HG03159 (cell line): Measurements from ENCODE around the gene RADIL.

Experiments used
- ATAC-seq: cut with Tn5 transposase; IDR thresholded peaks from one replicate; pipeline ENCODE4 v1.9.1; 2021; ENCODE audit warnings: mild to moderate bottlenecking, moderate library complexity; ENCODE audit not compliant: unreplicated experiment

RADIL gene

DNA sequence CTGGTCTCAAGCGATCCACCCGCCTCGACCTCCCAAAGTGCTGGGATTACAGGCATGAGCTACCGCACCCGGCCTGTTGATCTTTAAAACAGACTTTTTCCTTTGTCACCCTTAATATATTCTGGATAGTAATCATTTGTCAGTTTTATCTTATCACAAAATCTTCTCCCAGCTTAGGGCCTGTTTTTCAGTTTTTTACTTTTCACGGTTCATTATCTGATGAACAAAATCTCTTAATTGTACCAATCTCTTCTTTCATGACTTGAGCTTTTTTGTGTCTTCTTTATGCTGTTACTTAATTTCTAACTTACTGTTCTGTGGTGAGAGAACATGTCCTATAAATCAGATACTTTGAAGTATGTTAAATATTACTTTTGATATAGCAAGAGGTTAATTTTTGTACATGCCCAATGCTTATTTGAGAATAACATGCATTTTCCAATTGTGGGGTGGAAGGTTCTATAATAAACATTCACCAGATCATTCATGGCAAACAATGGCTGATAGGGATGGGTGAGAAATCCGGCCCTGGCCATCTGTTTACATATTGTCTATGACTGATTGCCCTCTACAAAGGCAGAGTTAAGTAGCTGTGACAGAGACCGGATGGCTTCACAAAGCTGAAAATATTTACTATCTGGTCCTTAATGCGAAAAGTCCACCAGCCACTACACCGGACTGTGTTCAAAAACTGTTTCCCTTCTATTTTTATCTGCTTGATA lies 27.0 kb downstream of the RADIL start:
- no peak for ATAC-seq

DNA sequence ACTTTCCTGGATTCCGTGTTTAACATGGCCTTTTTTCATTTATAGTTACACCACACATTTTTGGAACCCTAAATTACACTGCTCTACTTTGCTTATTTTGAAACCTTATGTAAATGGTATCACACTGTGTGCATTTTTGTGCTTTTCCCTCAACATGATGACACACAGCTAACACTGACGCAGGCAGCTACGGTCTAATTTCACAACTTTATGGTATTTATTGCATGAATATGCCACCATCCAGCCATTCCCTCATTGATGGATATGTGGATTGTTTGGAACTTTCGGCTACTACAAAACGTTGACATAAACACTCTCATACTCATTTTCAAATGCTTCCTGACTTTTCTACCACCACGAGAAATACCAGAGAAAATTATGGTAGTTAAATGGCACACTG lies 28.6 kb downstream of the RADIL start:
- ATAC-seq = no peak

DNA sequence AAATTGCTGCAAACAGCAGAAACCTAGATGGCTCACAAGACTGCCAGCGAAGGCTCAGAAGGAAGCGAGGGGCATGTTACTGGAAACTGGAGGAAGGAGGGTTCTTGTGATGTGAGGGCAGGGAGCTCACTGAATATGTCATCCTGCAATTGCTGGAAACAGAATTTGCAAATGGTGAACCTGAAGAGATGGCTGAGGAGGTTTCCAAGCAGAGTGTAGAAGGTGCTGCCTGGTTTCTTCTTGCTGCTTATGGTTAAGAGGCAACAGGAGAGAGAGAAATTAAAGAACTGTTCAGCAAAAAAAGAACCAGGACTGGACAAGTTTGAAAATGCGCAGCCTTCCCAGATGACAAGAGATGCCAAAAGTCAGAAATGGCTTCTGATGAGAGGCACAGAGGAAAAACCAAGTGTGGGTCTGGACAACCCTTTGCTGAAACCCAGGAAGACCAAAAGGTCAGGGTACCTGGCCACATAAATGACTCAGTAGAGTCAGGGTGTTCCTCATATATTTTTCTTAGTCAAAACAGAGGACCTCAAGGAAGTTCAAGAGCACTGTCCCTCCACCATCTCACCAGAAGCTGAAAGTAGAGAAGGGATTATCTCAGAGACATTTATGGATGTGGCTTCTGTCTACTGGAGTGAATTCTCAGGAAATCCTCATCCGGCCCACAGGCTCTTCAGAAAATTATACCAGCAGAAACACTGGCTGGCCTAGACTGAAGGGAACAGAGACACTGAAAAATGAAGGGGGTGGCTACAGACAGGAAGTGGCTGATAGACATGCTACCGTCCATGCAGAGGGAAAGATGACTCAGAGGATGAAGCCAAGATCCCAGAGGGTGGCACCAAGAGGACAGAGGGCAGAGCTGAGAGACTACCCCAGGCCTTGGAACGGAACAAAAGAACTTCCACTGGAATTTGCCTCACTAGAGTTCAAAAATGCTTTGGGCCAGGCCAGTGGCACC lies 31.8 kb downstream of the RADIL start:
- ATAC-seq = no peak

DNA sequence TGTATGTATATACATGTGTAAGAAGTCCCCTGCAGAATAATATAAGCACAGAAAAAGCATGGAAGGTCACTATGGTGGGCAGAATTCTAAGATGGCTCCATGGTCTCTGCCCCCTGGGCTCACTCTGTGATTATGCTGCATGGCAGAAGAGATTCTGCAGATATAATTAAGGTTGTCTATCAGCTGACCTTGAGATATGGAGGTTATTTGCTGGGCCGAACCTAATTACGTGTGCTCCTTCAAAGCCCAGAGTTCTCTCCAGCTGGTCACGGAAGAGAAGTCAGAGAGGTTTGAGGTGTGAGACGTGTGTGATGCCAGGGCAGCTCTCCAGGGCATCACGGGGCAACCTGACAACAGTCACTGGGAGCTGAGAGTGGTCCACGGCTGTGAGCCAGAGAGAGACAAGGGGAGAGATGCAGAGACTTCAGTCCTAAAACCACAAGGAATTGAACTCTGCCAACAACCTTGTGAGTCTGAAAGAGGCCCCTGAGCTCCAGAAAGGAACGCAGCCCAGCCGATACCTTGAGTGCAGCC lies 33.2 kb downstream of the RADIL start:
- ATAC-seq = no peak

DNA sequence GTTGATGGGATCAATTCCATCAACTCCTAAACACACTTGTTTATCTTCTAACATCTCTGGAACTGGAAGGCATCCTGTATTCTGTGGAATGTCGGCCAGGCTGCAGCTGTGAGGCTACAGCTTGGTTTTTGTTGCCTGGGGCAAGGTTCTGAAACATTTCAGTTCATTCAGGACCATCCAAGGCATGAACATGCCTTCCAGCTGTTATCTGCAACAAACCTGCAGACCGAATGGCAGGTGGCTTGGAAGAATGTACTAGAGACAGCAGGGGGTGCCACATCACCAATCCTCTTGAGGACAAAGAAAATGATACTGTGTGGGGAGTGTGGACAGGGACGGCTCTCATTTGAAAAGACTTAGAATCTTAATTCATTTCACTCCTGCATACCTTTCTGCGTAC lies 34.1 kb downstream of the RADIL start:
- ATAC-seq = no peak

DNA sequence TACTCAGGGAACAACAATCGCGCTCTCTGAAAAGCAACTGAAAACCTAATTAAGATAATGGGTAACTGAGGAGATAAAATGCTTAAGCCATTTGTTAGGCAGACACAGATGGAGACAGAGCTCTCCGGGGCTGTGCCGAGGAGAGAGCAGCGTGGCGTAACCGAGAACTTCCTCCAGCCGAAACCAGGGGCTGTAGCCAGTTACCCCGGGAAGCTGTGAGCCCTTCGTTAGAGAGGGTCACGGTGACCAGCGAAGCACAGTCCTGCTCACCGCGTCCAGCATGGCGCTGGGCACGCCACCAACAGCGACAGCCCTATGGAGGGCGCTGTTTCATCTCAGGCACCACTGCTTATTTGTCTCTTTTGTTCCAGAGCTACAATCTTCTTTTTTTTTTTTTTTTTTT lies 37.8 kb downstream of the RADIL start:
- no peak for ATAC-seq

DNA sequence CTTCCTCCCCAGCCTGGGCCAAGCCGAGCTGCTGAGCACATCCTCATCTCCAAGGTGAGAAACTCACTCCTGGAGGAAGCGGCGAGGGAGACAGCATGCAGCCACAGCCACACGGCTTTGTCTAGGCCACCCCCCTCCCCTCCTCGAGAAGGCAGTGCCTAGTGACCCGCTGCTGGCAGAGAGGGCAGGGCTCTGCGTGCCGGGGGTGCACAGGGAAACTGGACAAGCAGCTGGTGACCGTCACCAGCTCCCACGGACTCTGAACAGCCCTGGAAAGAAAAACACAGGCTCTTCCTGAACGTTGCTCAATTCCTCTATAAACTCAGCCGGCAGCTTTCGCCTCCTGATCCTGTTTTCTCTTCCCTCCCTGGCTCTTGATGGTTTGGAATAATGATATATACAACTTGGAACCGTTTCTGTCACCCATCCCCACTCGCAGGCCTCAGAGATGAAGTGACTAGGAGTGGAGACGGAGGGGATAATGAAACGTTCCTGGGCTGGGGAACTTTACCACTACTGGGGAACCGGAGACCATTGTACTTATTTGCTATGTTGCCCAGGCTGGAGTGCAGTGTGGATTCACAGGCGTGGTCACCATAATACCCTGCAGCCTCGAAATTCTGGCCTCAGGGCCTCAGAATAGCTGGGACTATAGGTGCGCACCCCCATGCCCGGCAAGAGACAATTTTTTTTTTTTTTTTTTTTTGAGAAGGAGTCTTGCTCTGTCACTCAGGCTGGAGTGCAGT lies 41.0 kb downstream of the RADIL start:
- no peak for ATAC-seq

DNA sequence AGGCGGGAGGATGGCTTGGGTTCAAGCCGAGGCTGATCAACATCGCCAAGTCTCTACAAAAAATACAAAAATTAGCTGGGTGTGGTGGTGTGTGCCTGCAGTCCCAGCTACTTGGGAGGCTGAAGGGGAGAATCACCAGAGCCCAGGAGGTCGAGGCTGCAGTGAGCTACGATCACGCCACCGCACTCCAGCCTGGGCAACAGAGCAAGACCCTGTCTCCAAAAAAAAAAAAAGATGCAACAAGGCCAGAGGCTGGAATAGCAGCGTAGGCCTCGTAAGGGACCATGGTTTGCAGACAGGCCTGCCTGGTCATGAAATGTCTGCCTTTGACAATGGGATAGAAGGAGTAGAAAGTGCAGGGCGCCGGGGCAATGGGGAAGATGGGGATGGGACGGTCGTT lies 41.7 kb downstream of the RADIL start:
- ATAC-seq = no peak

DNA sequence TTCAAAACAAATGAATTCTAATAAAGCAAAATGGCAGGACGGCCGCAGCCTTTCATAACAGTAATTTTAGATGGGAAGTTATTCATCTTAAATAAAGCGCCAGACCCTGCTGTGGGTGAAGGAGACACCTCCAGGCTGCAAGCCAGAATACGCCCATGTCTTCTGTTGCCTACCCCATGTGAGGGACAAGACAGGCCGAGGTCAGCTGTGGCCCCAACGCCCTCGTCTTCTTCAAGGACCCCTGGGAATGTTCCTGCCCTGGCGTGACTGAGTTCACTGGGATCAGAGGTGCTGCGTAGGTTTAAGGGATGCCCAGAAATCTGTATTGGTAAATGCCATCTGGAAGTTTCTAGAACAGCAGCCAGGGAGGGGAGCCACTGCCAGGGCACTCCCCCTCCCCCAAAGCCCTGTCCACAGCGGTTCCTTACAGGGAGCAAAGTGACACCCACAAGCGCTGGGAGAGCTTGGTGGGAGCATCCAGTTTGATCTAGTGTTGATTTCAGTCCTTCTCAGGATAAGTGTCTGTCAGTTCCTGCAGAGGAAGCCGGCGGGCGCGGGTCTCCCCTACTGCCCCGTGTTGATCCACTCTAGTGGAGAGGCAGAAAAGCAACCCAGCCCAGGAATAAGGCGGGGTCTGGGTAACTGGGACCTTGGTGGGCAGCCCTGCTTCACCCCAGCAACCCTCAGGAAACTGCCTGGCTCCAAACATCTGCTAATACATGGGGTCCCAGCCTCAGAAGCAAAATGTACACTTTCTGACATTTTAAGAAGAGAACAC lies 42.3 kb downstream of the RADIL start:
- no peak for ATAC-seq

DNA sequence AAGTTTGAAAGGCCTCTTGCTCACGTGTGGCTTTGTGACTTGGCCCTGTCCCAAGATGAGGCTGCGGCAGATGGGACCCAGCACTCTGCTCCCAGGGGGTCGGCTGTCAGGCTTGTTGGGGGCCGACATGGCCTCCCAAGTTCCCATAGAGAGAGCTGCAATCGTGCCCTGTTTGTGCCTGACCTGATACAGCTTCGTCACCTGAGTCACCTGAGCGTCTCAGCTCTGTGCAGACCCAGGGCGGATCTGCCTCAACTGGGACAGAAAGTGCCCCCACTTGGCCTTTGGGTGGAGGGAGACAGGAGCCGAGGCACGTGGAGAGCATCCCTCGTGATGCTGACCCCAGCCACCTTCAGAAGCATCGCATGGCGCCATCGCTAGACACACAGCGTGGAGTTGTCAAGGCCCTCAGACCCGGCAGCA lies 43.4 kb downstream of the RADIL start:
- no peak for ATAC-seq

DNA sequence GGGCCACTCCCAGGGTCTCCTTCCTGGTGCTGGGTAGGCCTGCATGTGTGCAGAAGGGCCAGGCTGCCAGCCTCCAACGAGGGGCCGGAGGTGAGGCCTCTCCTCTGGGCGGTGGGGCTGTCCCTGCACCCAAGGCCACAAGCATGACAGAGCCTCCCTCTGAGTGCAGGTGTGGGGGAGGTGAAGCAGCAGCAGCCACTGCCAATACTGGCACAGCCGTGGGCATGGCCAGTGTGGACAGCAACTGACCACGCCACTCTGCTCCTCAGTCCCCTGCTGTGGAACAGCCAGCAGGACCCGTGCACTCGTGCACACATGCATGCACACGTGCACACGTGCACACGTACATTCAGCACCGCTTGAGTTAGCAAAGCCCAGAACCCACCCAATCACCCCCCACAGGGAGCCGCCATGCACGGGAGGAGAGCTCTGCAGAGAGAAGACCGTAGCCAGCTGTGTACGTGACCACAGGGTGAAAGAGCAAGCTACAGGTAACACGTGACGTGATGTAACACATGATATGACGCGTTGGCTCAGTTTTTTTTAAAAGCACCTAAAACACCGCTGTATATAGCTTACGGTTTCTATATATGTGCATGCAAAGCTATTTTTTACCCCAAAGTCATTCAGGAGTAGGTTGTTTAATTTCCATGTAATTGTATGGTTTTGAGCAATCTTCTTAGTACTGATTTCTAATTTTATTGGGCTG lies 44.7 kb downstream of the RADIL start:
- ATAC-seq = no peak

DNA sequence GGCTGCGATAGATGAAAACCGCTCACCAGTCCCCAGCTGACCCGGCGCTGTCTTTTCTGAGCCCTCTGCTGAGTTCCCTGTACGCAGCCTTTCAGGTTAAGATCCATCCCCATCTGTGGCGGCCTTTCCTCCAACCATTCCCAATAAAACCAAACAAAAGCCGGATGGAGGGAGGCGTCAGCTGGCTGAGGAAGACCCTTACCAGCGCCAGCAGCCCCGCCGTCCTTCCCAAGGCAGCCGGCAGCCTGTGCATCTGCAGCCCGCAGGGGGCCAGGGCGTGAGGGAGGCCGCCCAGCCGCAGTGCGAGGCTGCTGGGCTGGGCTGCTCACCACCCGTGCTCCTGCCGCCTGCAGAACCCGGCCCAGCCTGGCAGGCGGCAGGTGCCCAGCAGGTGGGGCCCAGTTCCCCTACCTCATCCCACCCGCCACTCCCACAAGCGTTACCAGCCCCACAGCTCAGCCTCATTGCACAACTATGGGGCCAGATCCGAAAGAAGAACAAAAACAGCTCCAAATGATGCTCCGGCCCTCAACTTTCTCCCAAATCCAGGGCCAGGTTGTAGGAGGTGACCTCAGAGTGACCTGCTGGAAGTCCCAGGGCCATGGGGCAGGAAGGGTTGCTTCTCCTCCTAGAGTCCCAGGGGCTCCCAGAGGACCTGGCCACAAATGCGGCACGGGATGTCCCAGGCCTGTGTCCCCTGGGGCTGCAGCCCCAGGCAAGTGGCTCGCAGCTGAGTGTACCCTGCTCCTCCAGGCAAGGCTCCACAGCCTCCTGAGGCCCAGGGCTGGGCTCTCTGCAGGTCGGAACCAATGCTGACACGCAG lies 45.5 kb downstream of the RADIL start:
- no peak for ATAC-seq

DNA sequence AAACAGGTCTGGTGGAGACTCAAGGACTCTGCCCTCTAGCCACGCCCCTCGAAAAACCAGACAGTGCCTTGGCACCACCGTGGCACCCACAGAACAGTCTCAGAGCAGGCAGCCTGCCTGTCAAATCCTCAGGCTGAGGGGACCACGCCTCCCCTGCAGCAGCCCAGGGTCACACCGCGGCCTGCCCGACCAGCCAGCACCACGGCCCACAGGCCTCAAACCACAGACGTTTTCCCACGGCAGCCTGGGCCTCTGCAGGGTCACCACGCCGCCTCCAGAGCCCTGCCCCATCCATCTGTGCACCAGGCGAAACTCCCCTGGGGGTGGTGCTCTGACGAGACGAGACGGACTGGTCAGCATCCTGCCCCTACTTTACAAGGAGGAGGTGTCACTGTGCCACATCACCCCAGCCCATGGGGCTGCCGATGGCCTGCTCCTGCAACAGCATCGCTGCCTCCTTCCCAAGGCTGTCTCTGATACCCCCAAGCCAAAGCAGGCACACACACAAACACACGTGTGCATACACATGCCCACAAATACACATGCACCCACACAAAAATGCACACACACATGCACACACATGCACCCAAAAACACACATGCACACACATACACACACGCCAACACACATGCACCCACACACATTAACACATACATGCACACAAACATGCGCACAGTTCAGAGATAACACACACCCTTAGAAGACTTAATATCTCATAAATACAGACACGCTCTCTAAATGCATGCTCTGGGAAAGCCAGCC lies 46.3 kb downstream of the RADIL start:
- ATAC-seq = no peak

DNA sequence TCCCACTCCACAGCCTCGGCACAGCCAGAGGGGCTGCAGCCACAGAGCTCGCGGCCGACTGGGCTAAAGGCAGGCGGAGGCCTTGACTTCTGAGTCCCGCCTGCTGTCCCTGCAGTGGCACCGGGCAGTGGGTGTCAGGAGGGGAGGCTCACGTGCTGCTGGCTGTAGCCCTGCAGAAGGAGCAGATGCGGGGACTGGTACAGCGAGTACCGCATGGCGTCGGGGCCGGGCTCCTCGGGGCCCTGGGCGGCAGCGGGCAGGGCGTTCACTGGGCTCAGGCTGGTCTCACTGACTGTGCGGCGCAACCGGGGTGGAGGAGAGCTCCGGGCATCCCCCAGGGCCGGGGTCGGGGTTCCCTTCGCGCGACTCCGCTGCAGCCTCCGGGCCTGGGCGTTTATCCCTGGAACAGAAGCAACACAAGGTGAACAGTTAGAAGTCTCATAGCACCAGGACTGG lies 47.3 kb downstream of the RADIL start:
- no peak for ATAC-seq

DNA sequence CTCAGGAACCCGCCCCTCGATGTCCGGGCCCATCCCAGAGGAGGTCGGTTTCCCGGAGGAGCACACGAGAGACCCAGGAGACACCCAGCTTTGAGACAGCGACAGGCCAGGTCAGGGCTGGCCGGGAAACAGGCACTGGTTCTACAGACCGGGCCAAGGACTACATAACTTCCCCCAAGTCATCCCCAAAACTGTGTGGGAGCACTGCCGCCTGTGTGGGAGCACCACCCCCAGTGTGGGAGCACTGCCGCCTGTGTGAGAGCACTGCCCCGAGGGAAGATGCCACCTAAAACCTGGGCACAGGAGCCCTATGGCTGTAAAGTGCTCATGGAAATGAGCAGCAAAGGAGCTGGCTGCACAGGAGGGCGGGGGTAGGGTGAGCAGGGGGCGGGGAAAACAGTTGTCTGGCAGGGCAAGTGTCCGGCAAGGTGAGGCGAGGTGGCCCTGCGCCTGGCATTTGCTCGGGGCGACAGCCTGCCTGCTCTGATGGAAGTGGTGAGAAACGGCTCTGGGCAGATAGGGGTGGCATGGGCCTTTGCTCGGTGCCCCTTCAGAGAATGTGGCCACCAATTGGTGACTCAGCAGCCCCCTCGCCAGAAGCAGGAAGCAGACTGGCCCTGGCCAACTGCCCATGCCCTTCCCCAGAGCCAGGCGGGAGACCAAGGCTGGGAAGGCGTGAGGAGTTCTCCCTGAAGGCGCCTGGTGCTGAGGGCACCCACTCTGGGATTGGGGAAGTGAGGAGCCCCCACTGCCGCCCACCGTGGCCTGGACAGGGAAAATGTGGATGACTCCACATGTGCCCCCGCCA lies 47.9 kb downstream of the RADIL start:
- no peak for ATAC-seq

DNA sequence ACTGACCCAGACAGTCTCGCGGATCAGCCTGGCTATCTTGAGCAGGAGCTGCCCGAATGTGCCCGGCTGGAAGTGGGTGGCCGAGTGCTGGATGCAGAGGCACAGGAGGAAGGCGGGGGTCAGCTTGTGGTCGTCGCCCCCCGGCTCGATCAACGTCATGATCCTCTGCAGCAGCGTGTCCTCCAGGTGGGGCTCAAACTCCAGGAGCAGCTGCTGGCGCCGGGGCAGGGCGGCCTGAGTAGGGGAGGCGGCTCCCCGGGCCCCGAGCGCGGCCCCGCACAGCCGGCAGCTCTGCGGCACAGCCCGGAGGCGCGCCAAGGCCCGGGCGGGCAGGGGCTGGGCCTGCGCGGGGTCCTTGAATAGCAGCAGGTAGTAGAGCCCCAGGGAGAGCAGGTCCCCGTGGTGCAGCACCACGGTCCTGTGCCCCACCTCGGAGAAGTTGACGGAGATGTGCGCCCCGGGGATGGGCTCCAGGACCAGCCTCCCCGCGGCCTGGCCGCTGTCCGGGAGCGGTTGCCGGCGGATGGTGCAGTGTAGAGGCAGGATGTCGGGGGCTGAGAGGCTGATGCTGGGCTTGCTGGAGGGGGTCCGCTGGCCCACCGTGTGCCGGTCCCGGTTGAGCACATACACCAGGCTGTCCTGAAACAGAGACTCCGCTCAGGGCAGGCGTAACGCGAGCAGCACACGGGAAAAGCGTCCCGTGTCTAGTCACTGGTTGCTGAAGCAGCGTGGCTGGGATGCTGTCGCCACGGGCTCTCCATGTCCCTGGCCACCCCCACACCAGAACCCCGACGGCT lies 48.7 kb downstream of the RADIL start:
- no peak for ATAC-seq
